SJCRH30 (cell line): Measurements from ENCODE around the gene SS18. TPM values are rescaled to one million over a fixed set of nuclear protein-coding genes. Genes with fewer than 3 reads are reported as not detected.
"Not testable (repeated sequence)": the region's sequence is repeated elsewhere in the genome, so short reads cannot be mapped to it uniquely, and the experiment has no call there.

ENCODE experiments used
- DNase-seq, 2 experiments: peaks; one replicate each; pipeline ENCODE4 v3.0.0-alpha.2; 2015 to 2020
- H3K27ac ChIP-seq: fragments of 250-450 bp; sonication (Bioruptor Pico); 2 replicates; pipeline ENCODE4 v1.5.1; 2020; ENCODE audit warnings: mild to moderate bottlenecking, moderate library complexity
- H3K27me3 ChIP-seq: fragments of 250-450 bp; sonication (Bioruptor Pico); 2 replicates; pipeline ENCODE4 v1.5.1; 2020; ENCODE audit warnings: mild to moderate bottlenecking, moderate library complexity
- H3K36me3 ChIP-seq: fragments of 250-450 bp; sonication (Bioruptor Pico); 2 replicates; pipeline ENCODE4 v1.5.1; 2020; ENCODE audit warnings: mild to moderate bottlenecking, moderate library complexity
- H3K4me1 ChIP-seq: fragments of 250-450 bp; sonication (Bioruptor Pico); 2 replicates; pipeline ENCODE4 v1.5.1; 2020; ENCODE audit warnings: mild to moderate bottlenecking, moderate library complexity
- H3K4me3 ChIP-seq: fragments of 250-450 bp; sonication (Bioruptor Pico); 2 replicates; pipeline ENCODE4 v1.5.1; 2020; ENCODE audit warnings: mild to moderate bottlenecking, moderate library complexity
- H3K9me3 ChIP-seq: fragments of 250-450 bp; sonication (Bioruptor Pico); replicated peaks from 2 replicates; pipeline ENCODE4 v1.5.1; 2020; ENCODE audit warnings: mild to moderate bottlenecking, moderate library complexity
- total RNA-seq: library from RNA; depleted of rRNA; stranded (reverse); fragments of >200 nt; shearing (Covaris generic); gene quantifications from 2 replicates; pipeline ENCODE4 v1.2.3, GENCODE V29; 2014; rRNA removed

SS18 gene, protein sequence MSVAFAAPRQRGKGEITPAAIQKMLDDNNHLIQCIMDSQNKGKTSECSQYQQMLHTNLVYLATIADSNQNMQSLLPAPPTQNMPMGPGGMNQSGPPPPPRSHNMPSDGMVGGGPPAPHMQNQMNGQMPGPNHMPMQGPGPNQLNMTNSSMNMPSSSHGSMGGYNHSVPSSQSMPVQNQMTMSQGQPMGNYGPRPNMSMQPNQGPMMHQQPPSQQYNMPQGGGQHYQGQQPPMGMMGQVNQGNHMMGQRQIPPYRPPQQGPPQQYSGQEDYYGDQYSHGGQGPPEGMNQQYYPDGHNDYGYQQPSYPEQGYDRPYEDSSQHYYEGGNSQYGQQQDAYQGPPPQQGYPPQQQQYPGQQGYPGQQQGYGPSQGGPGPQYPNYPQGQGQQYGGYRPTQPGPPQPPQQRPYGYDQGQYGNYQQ
- total RNA-seq: 61.3 and 70.2 TPM in 2 replicates

DNA sequence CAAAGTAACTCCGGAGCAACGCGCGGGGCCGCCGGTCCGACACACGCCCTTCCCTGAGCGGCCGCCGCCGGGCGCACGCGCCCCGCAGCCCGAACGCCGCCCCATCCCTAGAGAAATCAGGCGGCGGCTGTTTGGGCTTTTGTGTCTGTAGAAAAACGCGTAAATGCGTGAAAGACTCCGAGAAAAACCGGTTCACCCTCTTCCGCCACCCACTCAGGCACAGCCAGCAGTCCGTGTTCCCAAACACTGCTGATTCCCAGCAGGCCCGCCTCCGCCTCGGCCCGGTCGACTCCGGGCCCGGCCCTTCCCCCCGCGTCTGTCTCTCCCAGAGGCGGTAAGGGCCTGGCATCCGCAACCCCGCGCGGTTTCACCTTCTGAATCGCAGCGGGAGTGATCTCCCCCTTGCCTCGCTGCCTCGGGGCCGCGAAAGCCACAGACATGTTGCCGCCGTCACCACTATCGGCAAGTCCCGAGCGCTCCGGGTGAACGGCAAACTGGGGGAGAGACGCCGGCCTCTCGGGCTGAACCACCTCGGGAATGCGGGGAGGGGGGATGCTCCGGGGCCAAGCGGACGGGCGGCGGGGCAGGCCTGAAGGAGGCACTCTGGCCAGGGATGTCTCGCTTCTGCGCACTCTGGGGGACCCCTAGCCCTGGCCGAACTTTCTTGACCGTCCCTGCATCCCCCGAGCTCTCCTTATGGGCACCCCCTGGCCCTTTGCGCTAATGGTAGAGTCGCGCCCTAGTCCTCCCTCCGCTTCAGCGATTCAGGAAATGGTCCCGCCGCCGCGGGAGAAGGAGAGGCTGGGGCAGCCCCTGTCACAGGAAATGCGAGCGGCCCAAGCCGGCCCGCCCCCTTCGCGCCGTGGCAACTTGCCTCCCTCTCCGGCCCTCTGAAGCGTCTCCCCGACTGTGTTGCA lies at the start of gene SS18:
SS18 (minus strand) TSS at position 484 of the 917 bp plus-strand sequence; CDS start at position 440, 44 bp downstream.
- H3K27me3 ChIP-seq: no peaks in the 10 kb centered on the region
- peak within 1 kb of the TSS; percentile 95 for H3K27ac ChIP-seq
- no peaks in the 10 kb centered on the region for H3K4me1 ChIP-seq
- peaks cover 9% of the 10 kb centered on the region for H3K36me3 ChIP-seq
- DNase-seq: peak; percentile 89 to 91
- peak within 1 kb of the TSS; percentile 91 for H3K4me3 ChIP-seq
- no peaks in the 10 kb centered on the region for H3K9me3 ChIP-seq

DNA sequence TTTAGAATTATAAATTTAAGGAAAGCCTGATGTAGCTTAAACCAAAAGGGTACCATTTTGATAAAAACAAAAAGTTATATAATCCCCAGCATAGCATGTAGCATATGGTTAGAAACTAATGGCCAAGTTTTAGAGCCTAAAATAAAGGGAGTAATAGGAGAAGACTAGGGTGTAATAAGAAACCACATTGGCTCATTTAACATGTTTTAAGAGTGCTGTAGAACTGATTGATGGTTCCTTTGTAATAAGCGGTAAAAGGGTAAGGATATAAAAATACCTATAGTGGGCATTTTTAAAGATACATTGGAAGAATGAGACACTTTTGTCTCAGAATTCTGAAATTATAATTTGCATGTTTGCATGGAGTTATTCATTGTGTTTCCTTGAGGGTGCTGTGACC lies 45.1 kb upstream of the SS18 start:
- no peak overlapping the region for H3K27ac ChIP-seq
- no peaks in the 10 kb centered on the region for H3K36me3 ChIP-seq
- H3K4me3 ChIP-seq: no peak overlapping the region
- no peaks in the 10 kb centered on the region for H3K27me3 ChIP-seq
- H3K9me3 ChIP-seq: no peaks in the 10 kb centered on the region
- no peaks in the 10 kb centered on the region for H3K4me1 ChIP-seq
- DNase-seq: no peak

DNA sequence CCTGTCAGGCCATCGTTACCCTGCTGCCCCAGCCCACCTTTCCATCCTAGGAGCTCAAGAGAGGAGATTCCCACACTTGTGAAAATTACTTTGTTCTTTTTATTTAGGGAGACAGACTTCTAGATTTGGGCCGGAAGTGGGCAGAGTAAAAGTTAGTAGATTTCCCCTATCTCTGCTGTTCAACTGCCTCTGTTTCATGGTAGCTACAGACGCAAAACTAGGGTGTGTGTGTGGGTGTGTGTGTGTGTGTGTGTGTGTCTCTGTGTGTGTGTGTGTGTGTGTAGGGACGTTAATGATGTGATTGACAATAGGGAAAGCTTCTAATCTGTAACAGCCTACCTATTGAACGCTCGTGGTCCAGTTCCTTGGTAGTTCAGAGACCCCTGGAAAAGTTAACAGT lies 43.7 kb upstream of the SS18 start:
- Histone ChIP-seq H3K36me3 (no peaks in the 10 kb centered on the region), H3K4me3 (no peak overlapping the region), H3K27me3 (no peaks in the 10 kb centered on the region), H3K9me3 (no peaks in the 10 kb centered on the region), H3K4me1 (no peaks in the 10 kb centered on the region), H3K27ac (no peak overlapping the region)
- DNase-seq: no peak

DNA sequence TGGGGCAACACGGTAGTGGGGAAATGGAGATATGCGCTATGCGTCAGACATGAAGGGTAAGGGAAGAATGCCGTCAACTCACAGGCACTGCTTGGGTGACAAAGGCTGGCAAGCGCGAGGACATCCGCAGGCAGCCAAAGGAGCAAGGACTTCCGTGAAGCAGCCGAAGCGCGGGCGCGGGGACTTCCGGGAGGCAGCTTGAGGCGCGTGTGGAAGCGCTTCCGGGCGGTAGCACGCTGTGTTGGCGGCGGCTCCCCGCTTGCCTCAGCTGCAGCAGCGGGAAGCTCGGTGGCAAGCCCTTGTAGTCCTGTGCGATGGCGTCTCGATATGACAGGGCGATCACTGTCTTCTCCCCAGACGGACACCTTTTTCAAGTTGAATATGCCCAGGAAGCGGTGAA lies 43.2 kb upstream of the SS18 start, which contains the start of gene PSMA8:
PSMA8 (plus strand) TSS at position 218 of the 400 bp plus-strand sequence; CDS start at position 315, 97 bp downstream.
- Histone ChIP-seq H3K27ac (no peak within 1 kb of the TSS), H3K9me3 (no peaks in the 10 kb centered on the region), H3K36me3 (no peaks in the 10 kb centered on the region), H3K4me3 (no peak within 1 kb of the TSS), H3K4me1 (no peaks in the 10 kb centered on the region), H3K27me3 (no peaks in the 10 kb centered on the region)
- DNase-seq: no peak

DNA sequence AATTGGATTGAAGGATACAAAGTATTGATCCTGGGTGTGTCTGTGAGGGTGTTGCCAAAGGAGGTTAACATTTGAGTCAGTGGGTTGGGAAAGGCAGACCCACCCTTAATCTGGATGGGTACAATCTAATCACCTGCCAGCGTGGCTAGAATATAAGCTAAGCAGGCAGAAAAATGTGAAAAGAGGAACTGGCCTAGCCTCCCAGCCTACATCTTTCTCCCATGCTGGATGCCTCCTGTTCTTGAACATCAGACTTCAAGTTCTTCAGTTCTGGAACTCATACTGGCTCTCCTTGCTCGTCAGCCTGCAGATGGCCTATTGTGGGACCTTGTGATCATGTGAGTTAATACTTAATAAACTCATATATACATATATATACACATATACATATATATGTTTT lies 37.8 kb upstream of the SS18 start:
- DNase-seq, H3K9me3 ChIP-seq, H3K36me3 ChIP-seq, H3K27ac ChIP-seq, H3K4me1 ChIP-seq, H3K27me3 ChIP-seq, H3K4me3 ChIP-seq: not testable (repeated sequence)

DNA sequence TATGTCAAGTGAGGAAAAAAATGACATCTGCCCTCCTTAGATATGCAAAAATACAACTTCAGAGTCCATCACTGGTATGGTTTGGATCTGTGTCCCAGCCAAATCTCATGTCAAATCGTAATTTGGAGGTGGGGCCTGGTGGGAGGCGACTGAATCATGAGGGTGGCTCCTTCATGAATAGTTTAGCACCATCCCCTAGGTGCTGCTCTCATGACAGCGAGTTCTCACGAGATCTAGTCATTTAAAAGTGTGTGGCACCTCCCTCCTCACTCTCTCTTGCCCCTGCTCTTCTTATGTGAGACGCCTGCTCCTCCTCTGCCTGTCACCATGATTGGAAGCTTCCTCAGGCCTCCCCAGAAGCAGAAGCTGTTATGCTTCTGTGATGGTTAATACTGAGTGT lies 37.4 kb upstream of the SS18 start:
- no peak overlapping the region for H3K4me3 ChIP-seq
- no peaks in the 10 kb centered on the region for H3K4me1 ChIP-seq
- H3K27me3 ChIP-seq: no peaks in the 10 kb centered on the region
- no peak overlapping the region for H3K27ac ChIP-seq
- H3K9me3 ChIP-seq: no peaks in the 10 kb centered on the region
- H3K36me3 ChIP-seq: no peaks in the 10 kb centered on the region
- DNase-seq: no peak

DNA sequence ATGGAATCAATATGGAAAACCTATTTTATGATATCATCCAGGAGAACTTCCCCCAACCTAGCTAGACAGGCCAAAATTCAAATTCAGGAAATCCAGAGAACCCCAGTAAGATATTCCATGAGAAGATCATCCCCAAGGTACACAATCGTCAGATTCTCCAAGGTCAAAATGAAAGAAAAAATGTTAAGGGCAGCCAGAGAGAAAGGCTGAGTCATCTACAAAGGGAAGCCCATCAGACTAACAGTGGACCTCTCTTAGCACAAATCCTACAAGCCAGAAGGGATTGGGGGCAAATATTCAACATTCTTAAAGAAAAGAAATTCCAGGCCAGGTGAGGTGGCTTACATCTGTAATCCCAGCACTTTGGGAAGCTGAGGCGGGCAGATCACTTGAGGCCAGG lies 31.6 kb upstream of the SS18 start:
- H3K27ac ChIP-seq, H3K36me3 ChIP-seq, H3K9me3 ChIP-seq, H3K4me1 ChIP-seq, H3K4me3 ChIP-seq, DNase-seq, H3K27me3 ChIP-seq: not testable (repeated sequence)

DNA sequence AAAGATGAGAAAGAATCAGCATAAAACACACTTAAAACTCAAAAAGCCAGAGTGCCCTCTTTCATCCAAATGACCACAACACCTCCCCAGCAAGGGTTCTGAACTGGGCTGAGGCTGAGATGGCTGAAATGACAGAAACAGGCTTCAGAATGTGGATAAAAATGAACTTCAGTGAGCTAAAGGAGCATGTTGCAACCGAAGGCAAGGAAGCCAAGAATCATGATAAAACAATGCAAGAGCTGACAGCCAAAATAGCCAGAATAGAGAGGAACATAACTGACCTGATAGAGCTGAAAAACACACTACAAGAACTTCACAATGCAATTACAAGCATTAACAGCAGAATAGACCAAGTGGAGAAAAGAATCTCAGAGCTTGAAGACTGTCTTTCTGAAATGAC lies 31.1 kb upstream of the SS18 start:
- Histone ChIP-seq H3K9me3 (no peaks in the 10 kb centered on the region), H3K36me3 (no peaks in the 10 kb centered on the region), H3K27ac (no peak overlapping the region), H3K4me1 (no peaks in the 10 kb centered on the region), H3K4me3 (no peak overlapping the region), H3K27me3 (no peaks in the 10 kb centered on the region)
- no peak for DNase-seq

DNA sequence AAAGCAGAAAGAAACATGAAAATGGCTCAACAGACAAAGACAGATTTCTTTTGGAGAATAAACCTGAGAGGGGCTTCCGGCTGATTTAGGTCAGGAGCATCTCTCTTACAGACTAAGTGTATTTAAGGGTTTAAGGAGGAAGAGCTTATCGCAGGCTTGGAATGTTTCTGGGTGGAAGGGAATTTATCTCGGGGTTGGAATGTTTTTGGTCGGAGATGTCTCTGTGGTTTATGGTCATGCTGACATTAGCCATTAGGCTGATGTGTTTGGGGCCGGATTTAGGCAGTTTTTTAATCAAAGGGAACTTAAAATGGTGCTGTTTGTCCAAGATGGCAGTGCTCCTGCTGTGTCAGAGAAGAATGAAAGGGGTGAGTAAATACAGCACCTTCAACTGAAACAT lies 28.8 kb upstream of the SS18 start:
- no peak for DNase-seq
- no peaks in the 10 kb centered on the region for H3K4me1 ChIP-seq
- H3K36me3 ChIP-seq: no peaks in the 10 kb centered on the region
- no peaks in the 10 kb centered on the region for H3K9me3 ChIP-seq
- no peak overlapping the region for H3K27ac ChIP-seq
- no peaks in the 10 kb centered on the region for H3K27me3 ChIP-seq
- H3K4me3 ChIP-seq: no peak overlapping the region

DNA sequence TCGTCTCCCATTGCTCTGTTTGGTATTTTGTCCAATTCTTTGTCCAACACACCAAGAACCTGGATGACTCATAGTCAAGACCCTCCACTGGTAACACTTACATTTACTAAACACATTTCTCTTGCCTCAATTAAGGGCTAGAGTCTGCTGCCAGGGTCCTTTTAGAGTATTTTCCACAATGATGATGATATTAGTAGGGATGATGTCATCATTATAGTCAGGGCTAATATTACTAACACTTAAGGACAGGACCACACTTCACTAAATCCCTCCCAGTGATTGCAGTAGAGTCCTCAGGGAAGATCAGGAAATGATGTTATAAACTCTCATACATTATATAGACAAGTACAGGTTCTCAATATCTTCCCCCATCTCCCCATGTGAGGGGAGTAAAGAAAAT lies 13.6 kb upstream of the SS18 start:
- H3K4me3 ChIP-seq: no peak overlapping the region
- DNase-seq: no peak
- H3K4me1 ChIP-seq: no peaks in the 10 kb centered on the region

DNA sequence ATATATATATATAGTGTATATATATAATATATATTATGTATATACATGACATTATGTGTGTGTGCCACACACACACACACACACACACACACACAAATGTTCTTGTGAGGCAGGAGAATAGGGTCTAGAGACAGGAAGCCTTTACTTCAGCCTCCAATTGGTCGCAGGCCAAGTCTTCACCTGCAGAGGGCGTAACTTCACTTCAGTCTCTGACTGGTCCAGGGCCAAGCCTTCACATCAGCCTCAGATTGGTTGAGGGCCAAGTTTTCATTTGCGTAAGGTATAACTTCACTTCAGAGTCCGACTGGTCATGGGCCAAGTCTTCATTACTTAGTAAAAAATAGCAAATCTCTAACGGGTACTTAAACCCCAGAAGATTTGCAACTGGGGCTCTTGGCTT lies 13.2 kb upstream of the SS18 start:
- H3K9me3 ChIP-seq: no peaks in the 10 kb centered on the region
- H3K27ac ChIP-seq: no peak overlapping the region
- DNase-seq: peak; percentile 6 to 42
- no peaks in the 10 kb centered on the region for H3K36me3 ChIP-seq
- no peak overlapping the region for H3K4me3 ChIP-seq
- no peaks in the 10 kb centered on the region for H3K27me3 ChIP-seq
- H3K4me1 ChIP-seq: no peaks in the 10 kb centered on the region

More for the DNA sequence above, 13.6 kb upstream of the SS18 start:
- H3K27ac ChIP-seq: no peak overlapping the region
- no peaks in the 10 kb centered on the region for H3K36me3 ChIP-seq
- H3K27me3 ChIP-seq: no peaks in the 10 kb centered on the region
- H3K9me3 ChIP-seq: no peaks in the 10 kb centered on the region

DNA sequence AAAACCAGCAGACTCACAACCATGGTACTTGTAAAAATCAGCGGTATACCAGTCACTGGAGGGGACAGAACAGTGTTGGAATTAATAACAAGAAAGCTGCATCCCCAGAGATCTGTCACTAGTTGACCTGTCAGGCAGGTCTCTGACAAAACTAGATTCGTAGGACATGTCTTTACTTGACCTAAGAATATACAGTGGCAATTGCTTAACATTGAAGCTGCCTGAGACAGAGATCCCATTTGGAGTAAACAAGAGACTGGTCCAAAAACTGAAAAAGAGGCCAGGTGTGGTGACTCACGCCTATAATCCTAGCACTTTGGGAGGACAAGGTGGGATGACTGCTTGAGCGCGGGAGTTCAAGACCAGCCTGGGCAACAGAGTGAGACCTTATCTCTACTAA lies 7.2 kb upstream of the SS18 start:
- H3K27me3 ChIP-seq: no peaks in the 10 kb centered on the region
- H3K9me3 ChIP-seq: no peaks in the 10 kb centered on the region
- no peaks in the 10 kb centered on the region for H3K4me1 ChIP-seq
- no peak overlapping the region for H3K27ac ChIP-seq
- no peak for DNase-seq
- no peak overlapping the region for H3K4me3 ChIP-seq
- H3K36me3 ChIP-seq: no peaks in the 10 kb centered on the region

DNA sequence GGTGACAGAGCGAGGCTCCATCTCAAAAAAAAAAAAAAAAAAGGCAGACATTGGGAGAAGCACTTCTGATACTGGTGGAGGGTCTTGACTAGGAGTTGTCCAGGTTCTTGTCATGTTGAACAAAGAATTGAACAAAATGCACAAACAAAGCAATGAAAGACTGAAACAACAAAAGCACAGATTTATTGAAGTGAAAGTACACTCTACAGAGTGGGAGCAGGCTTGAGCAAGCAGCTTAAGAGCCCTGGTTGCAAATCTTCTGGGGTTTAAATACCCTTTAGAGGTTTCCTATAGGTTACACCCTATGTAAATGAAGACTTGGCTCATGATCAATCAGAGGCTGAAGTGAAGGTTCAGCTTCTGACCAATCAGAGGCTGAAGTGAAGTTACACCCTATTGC lies 6.4 kb upstream of the SS18 start:
- Histone ChIP-seq H3K27ac (no peak overlapping the region), H3K9me3 (no peaks in the 10 kb centered on the region), H3K27me3 (no peaks in the 10 kb centered on the region), H3K4me3 (no peak overlapping the region), H3K4me1 (no peaks in the 10 kb centered on the region), H3K36me3 (no peaks in the 10 kb centered on the region)
- no peak for DNase-seq

DNA sequence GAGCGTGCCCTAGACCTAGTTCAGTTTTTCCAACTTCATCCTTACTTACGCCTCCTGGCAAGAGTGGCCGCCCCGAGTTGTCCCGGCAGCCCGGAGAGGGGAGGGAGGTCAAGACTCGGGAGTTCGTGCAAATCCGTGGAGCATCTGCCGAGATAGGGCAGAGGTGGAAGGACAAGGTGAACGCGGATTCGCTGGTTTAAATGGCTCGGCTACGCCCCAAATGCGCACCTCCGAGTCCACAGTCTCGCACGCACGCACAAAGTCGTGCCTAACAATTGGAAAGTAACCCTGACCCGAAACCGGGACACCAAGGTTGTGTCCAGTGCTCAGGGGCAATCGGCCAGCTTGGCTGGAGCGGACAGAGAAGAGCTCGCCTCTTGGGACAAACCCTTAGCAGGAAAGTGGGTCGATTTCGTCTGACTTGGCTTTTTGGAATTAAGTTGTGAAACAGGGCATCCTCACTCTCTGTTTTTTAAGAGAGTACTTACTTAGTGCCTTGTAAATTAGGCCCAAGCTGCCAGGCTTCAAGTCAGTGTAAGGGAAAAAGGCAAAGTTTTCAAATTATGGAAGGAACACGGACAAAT lies 726 bp upstream of the SS18 start:
- no peak for DNase-seq
- Histone ChIP-seq H3K27me3 (no peaks in the 10 kb centered on the region), H3K4me3 (peak overlapping the region; percentile 91), H3K4me1 (no peaks in the 10 kb centered on the region), H3K27ac (peak overlapping the region; percentile 95), H3K9me3 (no peaks in the 10 kb centered on the region), H3K36me3 (peaks cover 7% of the 10 kb centered on the region; the same call in 1 of the 2 replicates)
